ENCODE results near the gene ACOXL.
"Not testable (repeated sequence)": the region's sequence is repeated elsewhere in the genome, so short reads cannot be mapped to it uniquely, and the experiment has no call there.

The ACOXL gene

GRCh38 chr2:110732422-110733413 is at the start of gene ACOXL:
Gene ACOXL (plus strand): TSS chr2:110732573. CDS start chr2:110768390, 35,817 bp downstream.
- no peaks in the 10 kb centered on the region for H3K4me1 ChIP-seq (ENCODE audit: control insufficient read depth, low read length)
- no peaks in the 10 kb centered on the region for H3K9me3 ChIP-seq (ENCODE audit: control insufficient read depth, insufficient read depth, low read length)
- no peaks in the 10 kb centered on the region for H4K20me1 ChIP-seq (ENCODE audit: control insufficient read depth, insufficient read depth, low read depth, low read length)
- peaks cover 24% of the 10 kb centered on the region for H3K27me3 ChIP-seq (ENCODE audit: control insufficient read depth, low read length)
- H3K27ac ChIP-seq (ENCODE audit: low read depth, low read length): no peak within 1 kb of the TSS
- no peak within 1 kb of the TSS for H3K4me3 ChIP-seq (ENCODE audit: low read length)
- H3K9me2 ChIP-seq (replicated peaks; ENCODE audit: control insufficient read depth, low read length): no peaks in the 10 kb centered on the region
- no peak within 1 kb of the TSS for H3K4me2 ChIP-seq (ENCODE audit: low read length)
- no peaks in the 10 kb centered on the region for H3K36me3 ChIP-seq (ENCODE audit: control insufficient read depth, low read length)
- TF ChIP-seq CTCF (IDR thresholded peaks at IDR 0.05; ENCODE audit: low read depth, low read length, poor library complexity, severe bottlenecking) (no peak), EZH2phosphoT487 (IDR thresholded peaks at IDR 0.05; ENCODE audit: borderline replicate concordance, low read length) (no peak)
- no peaks in the 10 kb centered on the region for H3K79me2 ChIP-seq (ENCODE audit: control insufficient read depth, low read length)
- no peaks in the 10 kb centered on the region for H3F3A ChIP-seq (ENCODE audit: control insufficient read depth, insufficient read depth)

GRCh38 chr2:110682872-110683271 is 49.5 kb upstream of the ACOXL start:
- H3K36me3 ChIP-seq (ENCODE audit: control insufficient read depth, low read length): no peaks in the 10 kb centered on the region
- no peak overlapping the region for H3K4me2 ChIP-seq (ENCODE audit: low read length)
- H3K9me3 ChIP-seq (ENCODE audit: control insufficient read depth, insufficient read depth, low read length): no peaks in the 10 kb centered on the region
- peaks cover 11% of the 10 kb centered on the region for H3K4me1 ChIP-seq (ENCODE audit: control insufficient read depth, low read length)
- no peaks in the 10 kb centered on the region for H4K20me1 ChIP-seq (ENCODE audit: control insufficient read depth, insufficient read depth, low read depth, low read length)
- no peak overlapping the region for H3K4me3 ChIP-seq (ENCODE audit: low read length)
- TF ChIP-seq EZH2phosphoT487 (IDR thresholded peaks at IDR 0.05; ENCODE audit: borderline replicate concordance, low read length) (no peak), CTCF (IDR thresholded peaks at IDR 0.05; ENCODE audit: low read depth, low read length, poor library complexity, severe bottlenecking) (no peak)
- no peaks in the 10 kb centered on the region for H3K27me3 ChIP-seq (ENCODE audit: control insufficient read depth, low read length)
- no peak overlapping the region for H3K27ac ChIP-seq (ENCODE audit: low read depth, low read length)
- peaks cover 5% of the 10 kb centered on the region; the same call in 1 of the 2 replicates for H3F3A ChIP-seq (ENCODE audit: control insufficient read depth, insufficient read depth)
- peaks cover 4% of the 10 kb centered on the region for H3K79me2 ChIP-seq (ENCODE audit: control insufficient read depth, low read length)
- H3K9me2 ChIP-seq (replicated peaks; ENCODE audit: control insufficient read depth, low read length): no peaks in the 10 kb centered on the region

GRCh38 chr2:110687775-110688484 is 44.4 kb upstream of the ACOXL start:
- H3K9me3 ChIP-seq (ENCODE audit: control insufficient read depth, insufficient read depth, low read length); H3K36me3 ChIP-seq (ENCODE audit: control insufficient read depth, low read length); H3K27me3 ChIP-seq (ENCODE audit: control insufficient read depth, low read length); H3K27ac ChIP-seq (ENCODE audit: low read depth, low read length); H3K79me2 ChIP-seq (ENCODE audit: control insufficient read depth, low read length); H3K4me3 ChIP-seq (ENCODE audit: low read length); H3K4me1 ChIP-seq (ENCODE audit: control insufficient read depth, low read length); H3K4me2 ChIP-seq (ENCODE audit: low read length); H3F3A ChIP-seq (ENCODE audit: control insufficient read depth, insufficient read depth); H3K9me2 ChIP-seq (replicated peaks; ENCODE audit: control insufficient read depth, low read length); H4K20me1 ChIP-seq (ENCODE audit: control insufficient read depth, insufficient read depth, low read depth, low read length): not testable (repeated sequence)
